Measurements from ENCODE around the gene KIAA1586.
"Not testable (repeated sequence)": the region's sequence is repeated elsewhere in the genome, so short reads cannot be mapped to it uniquely, and the experiment has no call there.

Gene KIAA1586

GRCh38 chr6:57046332-57047256 lies at the start of gene KIAA1586:
Gene KIAA1586 (plus strand): TSS chr6:57046693. CDS start chr6:57046756, 63 bp downstream.
- DNase-seq, result peak; percentile 78

GRCh38 chr6:56999049-56999448 lies 47.4 kb upstream of the KIAA1586 start:
- DNase-seq, result no peak

GRCh38 chr6:56999748-57000147 lies 46.7 kb upstream of the KIAA1586 start:
- not testable (repeated sequence) for DNase-seq

- no peak for DNase-seq
Measured at GRCh38 chr6:57002197-57002596, 44.3 kb upstream of the KIAA1586 start.

- no peak for DNase-seq
Measured at GRCh38 chr6:57004292-57004691, 42.2 kb upstream of the KIAA1586 start.

GRCh38 chr6:57006101-57006500 lies 40.4 kb upstream of the KIAA1586 start:
- no peak for DNase-seq

GRCh38 chr6:57008069-57008468 lies 38.4 kb upstream of the KIAA1586 start:
- not testable (repeated sequence) for DNase-seq

GRCh38 chr6:57013521-57013926 lies 33.0 kb upstream of the KIAA1586 start:
- no peak for DNase-seq

- no peak for DNase-seq
Measured at GRCh38 chr6:57017069-57017468, 29.4 kb upstream of the KIAA1586 start.

- DNase-seq, result no peak
Measured at GRCh38 chr6:57017841-57018240, 28.7 kb upstream of the KIAA1586 start.

GRCh38 chr6:57019434-57019833 lies 27.1 kb upstream of the KIAA1586 start:
- DNase-seq, result no peak

- DNase-seq, result no peak
Measured at GRCh38 chr6:57021086-57021720, 25.3 kb upstream of the KIAA1586 start.

- no peak for DNase-seq
Measured at GRCh38 chr6:57024321-57024720, 22.2 kb upstream of the KIAA1586 start.

GRCh38 chr6:57024775-57025174 lies 21.7 kb upstream of the KIAA1586 start:
- DNase-seq, result no peak

- DNase-seq, result no peak
Measured at GRCh38 chr6:57026001-57026400, 20.5 kb upstream of the KIAA1586 start.

GRCh38 chr6:57027301-57027700 lies 19.2 kb upstream of the KIAA1586 start:
- no peak for DNase-seq

GRCh38 chr6:57029213-57029612 lies 17.3 kb upstream of the KIAA1586 start:
- DNase-seq, result no peak

- no peak for DNase-seq
Measured at GRCh38 chr6:57033228-57033627, 13.3 kb upstream of the KIAA1586 start.

GRCh38 chr6:57035549-57035948 lies 10.9 kb upstream of the KIAA1586 start:
- no peak for DNase-seq

GRCh38 chr6:57038906-57039305 lies 7.6 kb upstream of the KIAA1586 start:
- no peak for DNase-seq

GRCh38 chr6:57040011-57040410 lies 6.5 kb upstream of the KIAA1586 start:
- DNase-seq, result no peak

- not testable (repeated sequence) for DNase-seq
Measured at GRCh38 chr6:57044061-57044460, 2.4 kb upstream of the KIAA1586 start.

- DNase-seq, result no peak
Measured at GRCh38 chr6:57044568-57044967, 1.9 kb upstream of the KIAA1586 start.

GRCh38 chr6:57047257-57047585 lies 728 bp downstream of the KIAA1586 start:
- DNase-seq, result not testable (repeated sequence)
